ENCODE results near the gene ELP1. TPM values are rescaled to one million over a fixed set of nuclear protein-coding genes. Genes with fewer than 3 reads are reported as not detected.

Gene ELP1
- total and polyA plus RNA-seq, 2 of the 4 experiments (the other 2 are of a cell fraction): 20.0 to 43.2 TPM

DNA sequence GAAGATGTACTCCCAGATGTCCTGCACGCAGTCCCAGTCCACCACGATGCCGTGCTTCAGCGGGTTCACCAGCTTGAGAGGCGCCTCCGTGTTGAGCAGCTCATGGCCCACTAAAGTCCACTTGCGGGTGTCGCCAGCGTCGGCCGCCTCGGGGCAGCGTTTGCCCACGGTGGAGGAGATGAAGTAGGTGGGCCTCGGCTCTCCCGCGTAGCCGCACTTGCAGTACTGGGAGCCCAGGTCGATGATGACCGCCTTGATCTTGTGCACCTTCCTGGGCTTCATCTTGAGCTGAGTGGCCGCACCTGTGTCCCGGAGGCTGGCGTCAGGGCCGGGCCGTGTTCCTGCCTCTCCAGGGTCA, 78.4 kb downstream of the ELP1 start:
- Histone ChIP-seq H3K56ac (ENCODE audit: extremely low read depth, insufficient read depth, low read length) (no peak overlapping the region), H3K9me3 (ENCODE audit: control insufficient read depth, insufficient read depth, low read length) (no peaks in the 10 kb centered on the region), H2AFZ (replicated peaks; ENCODE audit: low read length, poor library complexity) (no peak overlapping the region), H2BK5ac (ENCODE audit: low read depth, low read length, poor library complexity, severe bottlenecking) (no peak overlapping the region), H4K20me1 (ENCODE audit: insufficient read depth, low read length) (no peaks in the 10 kb centered on the region), H3K18ac (ENCODE audit: low read depth, low read length) (no peak overlapping the region), H2AK5ac (ENCODE audit: low read depth, low read length) (no peak overlapping the region), H3K23ac (ENCODE audit: low read depth, low read length) (no peak overlapping the region), H3K36me3 (ENCODE audit: control insufficient read depth, insufficient read depth, low read length) (no peaks in the 10 kb centered on the region), H2AK9ac (replicated peaks; ENCODE audit: low read depth, low read length, poor library complexity) (no peak overlapping the region), H2BK15ac (ENCODE audit: low read depth, low read length) (no peak overlapping the region), H3K9me1 (ENCODE audit: insufficient read depth, low read length) (no peaks in the 10 kb centered on the region), H3K4me1 (ENCODE audit: control insufficient read depth, insufficient read depth, low read length) (no peaks in the 10 kb centered on the region), H2BK20ac (ENCODE audit: low read depth, low read length) (no peak overlapping the region), H3K4me3 (ENCODE audit: insufficient read depth, low read depth, low read length) (no peak overlapping the region), H3K4ac (ENCODE audit: low read depth, low read length) (no peak overlapping the region), H4K8ac (ENCODE audit: low read depth in 2 of 2, low read length in 2 of 2) (no peak overlapping the region), H3K79me1 (ENCODE audit: low read depth in 1 of 2, low read length in 2 of 2) (no peaks in the 10 kb centered on the region), H4K91ac (ENCODE audit: insufficient read depth, low read depth, low read length) (no peak overlapping the region), H3K9ac (ENCODE audit: low read depth, low read length) (no peak overlapping the region), H3K14ac (replicated peaks; ENCODE audit: low read depth, low read length) (no peak overlapping the region), H3K4me2 (ENCODE audit: low read depth, low read length) (no peak overlapping the region), H4K5ac (ENCODE audit: low read depth, low read length) (no peak overlapping the region), H3K27me3 (ENCODE audit: control insufficient read depth, insufficient read depth, low read length) (peaks cover 8% of the 10 kb centered on the region), H2BK120ac (ENCODE audit: low read depth, low read length) (no peak overlapping the region), H3K27ac (ENCODE audit: insufficient read depth, low read length) (no peak overlapping the region)
- intact Hi-C loops (cut with micrococcal nuclease): no loop called here
- DNase-seq: no peak
- in situ Hi-C loops (cut with MboI; ENCODE audit: low sequenced_read_pairs): no loop called here
- 91% methylated on average over 12 of the region's 25 CpGs; no CpG with 5 or more reads in 1 of the 2 experiments for WGBS, 2 experiments (ENCODE audit: extremely low coverage in 2 of 2, insufficient read length in 1 of 2)
- POLR2A ChIA-PET (ENCODE audit: unreplicated experiment): no interaction called here
- CTCF ChIA-PET: no interaction called here
- dilution Hi-C loops (cut with HindIII; ENCODE audit: low sequenced_read_pairs, unreplicated experiment): no loop called here
- BruUV-seq (replicated peaks): no TSS peak
- ATAC-seq (ENCODE audit: low read depth): no peak
- TF ChIP-seq POLR2A (IDR thresholded peaks at IDR 0.05; ENCODE audit: low read depth, low read length) (no peak), NFE2L2 (IDR thresholded peaks at IDR 0.05; ENCODE audit: low read depth, low read length) (no peak), RCOR1 (IDR thresholded peaks at IDR 0.05; ENCODE audit: insufficient replicate concordance, low read length) (no peak), RFX5 (IDR thresholded peaks at IDR 0.05; ENCODE audit: low read depth, low read length) (no peak), SMC3 (IDR thresholded peaks at IDR 0.05; ENCODE audit: low read depth, low read length) (no peak), RAD21 (IDR thresholded peaks at IDR 0.05; ENCODE audit: low read length) (no peak), ELK1 (IDR thresholded peaks at IDR 0.05; ENCODE audit: borderline replicate concordance, low read depth, low read length) (no peak), CHD1 (IDR thresholded peaks at IDR 0.05; ENCODE audit: low read depth, low read length) (no peak), MAFK (IDR thresholded peaks at IDR 0.05; ENCODE audit: low read depth, low read length) (no peak), FOS (IDR thresholded peaks at IDR 0.05; ENCODE audit: low read depth, low read length) (no peak), BHLHE40 (IDR thresholded peaks at IDR 0.05; ENCODE audit: low read depth, low read length) (no peak), CEBPB (IDR thresholded peaks at IDR 0.05; ENCODE audit: low read depth, low read length) (no peak), MXI1 (IDR thresholded peaks at IDR 0.05; ENCODE audit: borderline replicate concordance, low read depth, low read length) (no peak), MAZ (IDR thresholded peaks at IDR 0.05; ENCODE audit: borderline replicate concordance, low read depth, low read length) (no peak)
- TF ChIP-seq, protein P1, sequence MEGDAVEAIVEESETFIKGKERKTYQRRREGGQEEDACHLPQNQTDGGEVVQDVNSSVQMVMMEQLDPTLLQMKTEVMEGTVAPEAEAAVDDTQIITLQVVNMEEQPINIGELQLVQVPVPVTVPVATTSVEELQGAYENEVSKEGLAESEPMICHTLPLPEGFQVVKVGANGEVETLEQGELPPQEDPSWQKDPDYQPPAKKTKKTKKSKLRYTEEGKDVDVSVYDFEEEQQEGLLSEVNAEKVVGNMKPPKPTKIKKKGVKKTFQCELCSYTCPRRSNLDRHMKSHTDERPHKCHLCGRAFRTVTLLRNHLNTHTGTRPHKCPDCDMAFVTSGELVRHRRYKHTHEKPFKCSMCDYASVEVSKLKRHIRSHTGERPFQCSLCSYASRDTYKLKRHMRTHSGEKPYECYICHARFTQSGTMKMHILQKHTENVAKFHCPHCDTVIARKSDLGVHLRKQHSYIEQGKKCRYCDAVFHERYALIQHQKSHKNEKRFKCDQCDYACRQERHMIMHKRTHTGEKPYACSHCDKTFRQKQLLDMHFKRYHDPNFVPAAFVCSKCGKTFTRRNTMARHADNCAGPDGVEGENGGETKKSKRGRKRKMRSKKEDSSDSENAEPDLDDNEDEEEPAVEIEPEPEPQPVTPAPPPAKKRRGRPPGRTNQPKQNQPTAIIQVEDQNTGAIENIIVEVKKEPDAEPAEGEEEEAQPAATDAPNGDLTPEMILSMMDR (conservative IDR thresholded peaks at IDR 0.05; ENCODE audit: low read depth, low read length): no peak
- TF ChIP-seq, protein P2, sequence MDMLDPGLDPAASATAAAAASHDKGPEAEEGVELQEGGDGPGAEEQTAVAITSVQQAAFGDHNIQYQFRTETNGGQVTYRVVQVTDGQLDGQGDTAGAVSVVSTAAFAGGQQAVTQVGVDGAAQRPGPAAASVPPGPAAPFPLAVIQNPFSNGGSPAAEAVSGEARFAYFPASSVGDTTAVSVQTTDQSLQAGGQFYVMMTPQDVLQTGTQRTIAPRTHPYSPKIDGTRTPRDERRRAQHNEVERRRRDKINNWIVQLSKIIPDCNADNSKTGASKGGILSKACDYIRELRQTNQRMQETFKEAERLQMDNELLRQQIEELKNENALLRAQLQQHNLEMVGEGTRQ (IDR thresholded peaks at IDR 0.05; ENCODE audit: low read depth, low read length): no peak
